Epithelial cell of esophagus (primary cell): ENCODE measurements around the gene IL1RL2.

Source experiments
- DNase-seq: peaks from one replicate; pipeline ENCODE4 v3.0.0; 2010; ENCODE audit warnings: low read depth
- H3K4me3 ChIP-seq: 2 replicates; pipeline ENCODE4 v1.5.1; 2011; ENCODE audit warnings: mild to moderate bottlenecking, low read length, control low read depth
- CTCF ChIP-seq: IDR thresholded peaks from 2 replicates; pipeline ENCODE4 v1.5.1; 2011; ENCODE audit warnings: low read depth, mild to moderate bottlenecking, low read length, control low read depth, inconsistent platforms; ENCODE audit not compliant: insufficient read depth; ENCODE audit errors: missing control alignments

IL1RL2 gene

GRCh38 chr2:102141970-102142828 lies 44.6 kb upstream of the IL1RL2 start, which contains the start of gene IL1R1:
TSS of gene IL1R1 (plus strand) at chr2:102142746. CDS start at chr2:102157725, 14,979 bp downstream.
- TF ChIP-seq CTCF, result no peak
- peak; percentile 77 for DNase-seq
- peak within 1 kb of the TSS; percentile 59 for H3K4me3 ChIP-seq

GRCh38 chr2:102142829-102143449 lies 43.9 kb upstream of the IL1RL2 start:
- TF ChIP-seq CTCF, result no peak
- peak; percentile 47 for DNase-seq
- H3K4me3 ChIP-seq, result peak overlapping the region; percentile 59

- DNase-seq, result no peak
- no peak for TF ChIP-seq CTCF
- peak overlapping the region; percentile 59 for H3K4me3 ChIP-seq
Measured at GRCh38 chr2:102143450-102143985, 43.3 kb upstream of the IL1RL2 start.

- no peak overlapping the region for H3K4me3 ChIP-seq
- no peak for DNase-seq
- TF ChIP-seq CTCF, result no peak
Measured at GRCh38 chr2:102144128-102144527, 42.7 kb upstream of the IL1RL2 start.

GRCh38 chr2:102145107-102145506 lies 41.7 kb upstream of the IL1RL2 start:
- no peak for TF ChIP-seq CTCF
- no peak for DNase-seq
- H3K4me3 ChIP-seq, result no peak overlapping the region

GRCh38 chr2:102145934-102146333 lies 40.9 kb upstream of the IL1RL2 start:
- no peak for DNase-seq
- no peak for TF ChIP-seq CTCF
- no peak overlapping the region for H3K4me3 ChIP-seq
